Bronchial epithelial cell (primary cell): ENCODE measurements around the gene SIK3. TPM values are rescaled to one million over a fixed set of nuclear protein-coding genes. Genes with fewer than 3 reads are reported as not detected.

Source experiments
- DNase-seq: peaks from one replicate; pipeline ENCODE4 v3.0.0-alpha.2; 2010; ENCODE audit warnings: low read depth
- FAIRE-seq: peaks from 2 replicates; lab custom pipeline; 2011; peaks lifted over from hg19 to GRCh38; lab: Jason Lieb, UNC
- H3K27me3 ChIP-seq: 2 replicates; pipeline ENCODE4 v1.5.1; 2011; ENCODE audit warnings: low read length; ENCODE audit not compliant: control insufficient read depth, insufficient read depth
- H3K36me3 ChIP-seq: 2 replicates; pipeline ENCODE4 v1.5.1; 2011; ENCODE audit warnings: low read length; ENCODE audit not compliant: control insufficient read depth, insufficient read depth
- H3K4me3 ChIP-seq: 2 replicates; pipeline ENCODE4 v1.5.1; 2011; ENCODE audit warnings: mild to moderate bottlenecking, low read depth, low read length, control low read depth
- total RNA-seq: library from RNA; depleted of rRNA; stranded (reverse); fragments of >200 nt; gene quantifications from 2 replicates; pipeline ENCODE4 v1.2.1, GENCODE V29; 2014
- TF ChIP-seq, protein P1 (sequence below): IDR thresholded peaks from 2 replicates; pipeline ENCODE4 v1.5.1; 2011; ENCODE audit warnings: mild to moderate bottlenecking, moderate library complexity, low read length, control low read depth, inconsistent platforms; ENCODE audit not compliant: insufficient read depth, severe bottlenecking

Gene SIK3
- total RNA-seq, 1 donor from 2014 or later: 6.8 TPM

DNA sequence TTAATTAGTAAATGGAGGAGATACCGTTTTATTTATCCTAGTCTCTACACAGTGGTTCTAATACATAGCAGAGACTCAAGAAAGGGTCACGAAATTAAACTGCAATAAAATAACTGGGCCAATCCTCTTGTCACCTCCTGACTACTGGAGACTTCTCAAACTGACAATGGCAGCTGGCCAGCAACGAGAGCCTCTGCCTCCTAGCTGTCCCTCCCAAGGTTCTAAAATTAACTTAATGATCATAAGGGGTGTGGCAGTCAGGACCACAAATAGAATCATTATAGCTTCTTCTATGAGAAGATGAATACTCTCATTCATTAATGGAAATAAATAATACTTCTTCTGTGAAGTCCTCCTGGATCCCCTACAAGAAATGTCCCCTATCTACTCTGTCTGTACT, 197.0 kb downstream of the SIK3 start:
- no peak for FAIRE-seq

DNA sequence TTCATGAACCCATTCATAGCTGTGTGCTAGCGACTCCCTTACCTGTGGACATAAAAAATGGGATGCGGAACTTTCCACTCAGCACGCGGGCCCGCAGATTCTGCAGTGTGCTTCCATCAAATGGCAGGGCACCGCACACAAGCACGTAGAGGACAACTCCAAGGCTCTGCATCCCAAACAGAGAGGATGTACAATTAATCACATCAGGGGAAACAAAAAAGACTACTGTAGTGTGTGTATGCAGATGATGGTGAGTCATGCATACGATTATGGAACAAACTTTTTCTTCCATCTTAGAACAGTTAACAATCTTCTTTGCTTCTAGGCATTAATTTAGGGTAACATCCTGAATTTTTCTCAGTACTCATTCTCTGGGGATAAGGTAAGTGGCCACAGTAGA, 202.0 kb downstream of the SIK3 start:
- FAIRE-seq (no peak), DNase-seq (no peak)
- Histone ChIP-seq H3K4me3 (no peak overlapping the region), H3K36me3 (peaks cover 6% of the 10 kb centered on the region), H3K27me3 (no peaks in the 10 kb centered on the region)
- TF ChIP-seq, protein P1, sequence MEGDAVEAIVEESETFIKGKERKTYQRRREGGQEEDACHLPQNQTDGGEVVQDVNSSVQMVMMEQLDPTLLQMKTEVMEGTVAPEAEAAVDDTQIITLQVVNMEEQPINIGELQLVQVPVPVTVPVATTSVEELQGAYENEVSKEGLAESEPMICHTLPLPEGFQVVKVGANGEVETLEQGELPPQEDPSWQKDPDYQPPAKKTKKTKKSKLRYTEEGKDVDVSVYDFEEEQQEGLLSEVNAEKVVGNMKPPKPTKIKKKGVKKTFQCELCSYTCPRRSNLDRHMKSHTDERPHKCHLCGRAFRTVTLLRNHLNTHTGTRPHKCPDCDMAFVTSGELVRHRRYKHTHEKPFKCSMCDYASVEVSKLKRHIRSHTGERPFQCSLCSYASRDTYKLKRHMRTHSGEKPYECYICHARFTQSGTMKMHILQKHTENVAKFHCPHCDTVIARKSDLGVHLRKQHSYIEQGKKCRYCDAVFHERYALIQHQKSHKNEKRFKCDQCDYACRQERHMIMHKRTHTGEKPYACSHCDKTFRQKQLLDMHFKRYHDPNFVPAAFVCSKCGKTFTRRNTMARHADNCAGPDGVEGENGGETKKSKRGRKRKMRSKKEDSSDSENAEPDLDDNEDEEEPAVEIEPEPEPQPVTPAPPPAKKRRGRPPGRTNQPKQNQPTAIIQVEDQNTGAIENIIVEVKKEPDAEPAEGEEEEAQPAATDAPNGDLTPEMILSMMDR: no peak

More for the DNA sequence above, 197.0 kb downstream of the SIK3 start:
- no peak for DNase-seq
- H3K27me3 ChIP-seq: no peaks in the 10 kb centered on the region
- TF ChIP-seq, protein P1: no peak
- H3K4me3 ChIP-seq: no peak overlapping the region
- peaks cover under 1% of the 10 kb centered on the region for H3K36me3 ChIP-seq

DNA sequence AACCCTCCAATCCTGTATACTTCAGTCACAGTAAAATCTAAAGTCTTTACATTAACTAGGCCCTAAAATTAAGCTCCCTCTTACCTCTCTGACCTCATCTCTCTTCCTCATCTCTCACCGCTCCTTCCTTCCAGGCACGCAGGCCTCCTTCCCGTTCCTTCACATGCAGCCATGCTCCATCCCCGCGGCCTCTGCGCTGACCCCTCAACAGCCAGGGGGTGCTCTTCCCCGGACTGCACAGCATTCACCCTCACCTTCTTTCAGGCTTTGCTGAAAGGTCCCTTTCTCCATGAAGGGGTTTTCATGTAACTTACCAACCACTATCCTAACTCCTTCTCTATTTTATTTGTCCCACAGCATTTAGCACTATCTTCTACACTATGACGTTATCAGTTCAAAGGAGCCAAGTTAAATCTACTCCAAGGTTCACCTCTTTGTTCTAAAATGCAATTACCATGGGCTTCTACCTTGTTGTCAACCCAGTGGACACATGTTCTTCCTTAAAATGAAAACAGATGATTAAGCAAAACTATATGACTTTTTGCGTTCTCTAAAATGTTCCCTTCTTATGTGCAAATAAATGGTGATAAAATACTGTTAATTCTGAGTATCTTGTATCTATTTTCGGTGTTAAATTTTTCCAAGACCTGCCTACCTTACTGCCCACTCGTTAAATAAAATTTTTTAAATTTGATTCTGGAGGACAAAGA, 203.0 kb downstream of the SIK3 start:
- Histone ChIP-seq H3K36me3 (peaks cover 6% of the 10 kb centered on the region), H3K27me3 (no peaks in the 10 kb centered on the region), H3K4me3 (no peak overlapping the region)
- FAIRE-seq: no peak
- DNase-seq: peak; percentile 14
- TF ChIP-seq, protein P1: peak; percentile 47

DNA sequence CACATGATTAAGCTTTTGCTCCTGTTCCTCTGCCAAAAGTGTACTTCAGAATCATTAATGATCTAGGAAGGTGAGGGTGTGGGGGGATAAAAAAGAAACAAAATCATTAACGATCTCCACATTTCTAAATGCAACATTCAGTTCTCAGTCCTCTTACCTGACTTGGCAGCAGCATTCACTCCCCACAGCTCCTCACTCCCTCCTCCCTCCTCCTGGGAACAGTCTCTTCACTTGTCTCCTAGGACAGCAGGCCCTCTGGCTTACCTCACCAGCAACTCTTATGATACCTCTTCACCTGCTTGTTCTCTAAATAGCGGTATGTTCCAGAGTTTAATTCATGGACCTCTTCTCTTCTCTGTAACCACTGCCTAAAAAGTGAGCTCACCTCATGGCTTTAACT, 204.3 kb downstream of the SIK3 start:
- FAIRE-seq (no peak), DNase-seq (no peak)
- H3K4me3 ChIP-seq: no peak overlapping the region
- peaks cover 6% of the 10 kb centered on the region for H3K36me3 ChIP-seq
- H3K27me3 ChIP-seq: no peaks in the 10 kb centered on the region
- TF ChIP-seq, protein P1: no peak

DNA sequence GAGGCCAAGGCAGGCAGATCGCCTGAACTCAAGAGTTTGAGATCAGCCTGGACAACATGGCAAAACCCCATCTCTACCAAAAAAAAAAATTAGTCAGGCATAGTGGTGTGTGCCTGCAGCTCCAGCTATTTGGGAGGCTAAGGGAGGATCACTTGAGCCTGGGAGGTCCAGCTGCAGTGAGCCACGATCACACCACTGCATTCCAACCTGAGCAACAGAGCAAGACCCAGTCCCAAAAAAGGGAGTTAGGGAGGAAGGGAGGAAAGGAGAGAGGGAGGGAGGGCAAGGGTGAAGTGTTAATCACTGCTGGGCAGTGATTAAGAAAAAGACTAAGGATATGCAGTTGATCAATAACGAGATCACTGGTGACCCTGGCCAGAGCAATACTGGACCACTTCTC, 204.8 kb downstream of the SIK3 start:
- DNase-seq (no peak), FAIRE-seq (no peak)
- Histone ChIP-seq H3K4me3 (no peak overlapping the region), H3K36me3 (peaks cover 6% of the 10 kb centered on the region), H3K27me3 (no peaks in the 10 kb centered on the region)
- TF ChIP-seq, protein P1: no peak

DNA sequence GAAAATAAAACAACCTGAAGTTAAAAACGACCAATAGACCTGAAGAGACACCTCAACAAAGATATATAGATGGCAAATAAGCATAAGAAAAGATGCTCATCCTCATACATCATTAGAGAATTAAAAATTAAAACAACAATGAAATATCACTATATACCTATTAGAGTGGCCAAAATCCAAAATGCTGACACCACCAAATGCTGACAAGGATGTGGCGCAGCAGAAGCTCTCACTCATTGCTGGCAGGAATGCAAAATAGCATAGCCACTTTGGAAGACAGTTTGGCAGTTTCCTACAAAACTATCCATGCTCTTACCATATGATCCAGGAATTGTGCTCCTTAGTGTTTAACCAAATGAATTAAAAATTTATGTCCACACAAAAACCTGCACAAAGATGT, 205.9 kb downstream of the SIK3 start:
- TF ChIP-seq, protein P1: no peak
- Histone ChIP-seq H3K27me3 (no peaks in the 10 kb centered on the region), H3K36me3 (peaks cover 6% of the 10 kb centered on the region), H3K4me3 (no peak overlapping the region)
- DNase-seq: no peak
- FAIRE-seq: no peak
